HG03196 (cell line): ENCODE results near the gene GBP7.
"Not testable (repeated sequence)": the region's sequence is repeated elsewhere in the genome, so short reads cannot be mapped to it uniquely, and the experiment has no call there.

Experiments
- ATAC-seq: cut with Tn5 transposase; IDR thresholded peaks from one replicate; pipeline ENCODE4 v1.9.1; 2021; ENCODE audit not compliant: unreplicated experiment

Gene GBP7

DNA sequence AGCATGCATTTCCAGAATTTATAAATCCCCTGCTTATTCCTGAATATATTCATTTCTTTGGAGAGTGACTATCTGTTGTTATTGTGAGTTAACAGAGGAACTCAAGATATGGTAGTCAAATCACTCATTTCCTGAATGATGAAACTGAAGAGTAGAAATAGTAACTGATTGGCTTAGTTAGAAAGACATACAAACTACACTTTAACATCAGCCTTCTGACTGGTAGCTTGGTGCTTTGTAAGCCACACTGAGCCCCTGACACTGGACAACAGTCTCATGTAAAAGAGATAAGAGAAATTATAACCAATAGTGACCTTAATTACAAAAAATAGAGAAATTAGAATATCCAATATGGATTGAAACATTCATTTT, 4.8 kb downstream of the GBP7 start:
- no peak for ATAC-seq

DNA sequence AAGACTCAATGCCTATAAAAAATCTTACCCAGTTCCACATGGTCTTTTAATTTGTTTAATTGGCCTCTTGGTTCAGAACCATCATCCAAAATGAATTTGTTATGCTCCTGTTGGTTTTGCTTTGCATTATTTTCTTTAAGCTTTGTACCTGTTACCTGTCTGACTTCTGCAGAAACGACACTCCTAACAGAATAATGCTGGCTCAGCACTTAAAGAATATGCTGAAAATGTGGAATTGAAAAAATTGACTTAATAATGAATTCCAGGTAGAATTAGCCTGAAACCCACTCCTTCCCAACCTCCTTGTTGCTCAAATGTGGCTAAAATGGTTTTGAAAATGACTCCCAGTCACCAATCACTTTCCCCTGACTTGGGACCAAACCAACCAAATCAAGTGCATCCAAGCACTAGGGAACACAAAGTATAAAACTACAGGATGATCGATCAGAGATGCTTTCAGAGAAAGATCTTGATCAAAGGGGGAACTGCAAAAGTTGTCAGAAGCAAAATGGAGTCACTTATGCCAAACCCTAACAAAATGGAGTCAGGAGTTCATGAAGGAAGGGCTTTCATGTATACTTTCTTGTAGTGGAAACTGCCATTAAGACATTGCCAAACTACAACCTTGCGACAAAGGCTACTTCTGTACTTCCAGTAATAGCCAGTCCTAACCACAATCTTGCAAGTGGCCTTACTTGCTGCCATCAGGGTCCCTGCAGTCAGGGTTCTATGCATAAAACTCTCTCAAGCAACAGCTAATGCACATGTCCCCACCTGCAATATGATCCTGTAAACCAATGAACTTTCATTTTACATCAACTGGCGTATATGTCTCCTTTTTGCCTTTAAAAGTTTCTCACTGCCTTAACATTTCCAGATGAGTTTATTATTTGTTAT, 5.4 kb downstream of the GBP7 start:
- ATAC-seq: no peak

DNA sequence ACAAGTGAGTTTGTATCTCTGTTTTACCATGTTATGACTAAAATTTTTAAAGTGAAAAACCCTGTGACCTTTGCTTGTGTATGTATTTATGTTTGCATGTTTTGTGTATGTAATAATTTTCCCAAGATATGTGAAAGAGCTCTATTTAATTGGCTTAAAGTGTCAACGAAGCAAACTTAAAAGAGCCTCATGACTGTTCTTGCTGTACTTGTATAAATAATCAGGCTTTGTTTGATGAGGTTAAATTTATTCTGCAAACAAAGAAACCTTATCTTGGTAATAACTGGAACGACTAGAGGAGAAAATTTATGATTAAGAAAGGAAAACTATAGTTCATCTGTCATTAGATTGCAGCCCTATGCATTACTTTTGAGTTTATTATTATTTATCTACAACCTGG, 6.6 kb downstream of the GBP7 start:
- ATAC-seq: no peak

DNA sequence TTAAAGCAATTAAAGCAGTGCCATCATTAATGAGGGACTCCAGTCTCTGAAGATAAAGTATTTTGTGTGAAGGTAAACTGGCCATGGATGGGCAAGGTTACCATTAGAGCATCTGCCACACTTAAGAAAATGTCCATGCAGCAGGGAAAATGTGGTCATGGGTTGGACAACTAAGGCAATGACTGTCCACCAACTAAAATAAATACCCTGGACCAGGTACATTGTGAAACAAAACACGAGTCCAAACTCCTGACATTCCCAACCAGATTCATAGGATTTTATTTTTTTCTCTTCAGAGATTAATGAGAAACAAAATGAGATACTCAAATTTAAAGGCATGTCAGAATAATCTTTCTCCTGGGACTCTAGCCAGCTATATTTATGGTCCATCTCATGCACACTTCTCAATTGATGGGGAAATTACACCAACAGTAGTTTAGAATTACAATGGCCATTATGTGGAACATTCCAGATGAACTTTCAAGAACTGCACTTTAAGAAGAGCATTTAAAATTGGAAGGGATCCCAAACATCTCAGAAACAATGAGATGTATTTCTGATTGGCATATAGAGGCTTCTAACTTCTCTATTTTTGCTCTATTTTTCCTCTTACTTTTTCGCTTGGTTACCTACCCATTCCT, 8.1 kb downstream of the GBP7 start:
- no peak for ATAC-seq

DNA sequence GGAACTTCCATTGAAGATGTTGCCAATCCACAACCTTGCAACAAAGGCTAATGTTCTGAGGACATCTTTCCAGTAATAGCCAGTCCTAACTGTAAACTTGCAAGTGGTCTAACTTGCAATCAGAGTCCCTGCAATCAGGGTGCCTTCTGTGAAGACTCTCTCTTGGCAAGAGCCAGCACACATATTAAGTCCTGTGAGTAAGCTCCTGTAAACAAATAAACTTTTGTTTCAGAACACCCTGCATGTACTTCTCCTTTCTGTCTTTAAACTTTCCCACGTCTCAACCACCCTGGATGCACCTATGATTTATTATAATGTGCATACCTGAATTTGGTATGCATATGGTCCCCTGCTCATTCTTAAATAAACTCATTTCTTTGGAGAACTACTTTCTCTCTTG, 9.1 kb downstream of the GBP7 start:
- ATAC-seq: no peak

DNA sequence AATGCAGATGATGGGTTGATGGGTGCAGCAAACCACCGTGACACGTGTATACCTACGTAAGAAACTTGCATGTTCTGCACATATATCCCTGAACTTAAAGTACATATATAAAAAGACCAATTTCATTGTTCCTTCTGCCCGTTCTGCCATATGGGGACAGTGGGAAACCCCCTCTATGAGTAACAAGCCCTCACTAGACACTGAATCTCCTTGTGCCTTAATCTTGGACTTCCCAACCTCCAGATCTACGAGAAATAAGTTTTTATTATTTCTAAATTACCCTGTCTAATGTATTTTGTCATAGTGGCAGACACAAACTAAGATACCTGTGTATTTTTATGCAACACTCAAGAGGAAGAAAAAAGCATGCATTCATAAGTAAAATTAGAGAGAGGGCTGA, 10.0 kb downstream of the GBP7 start:
- no peak for ATAC-seq

DNA sequence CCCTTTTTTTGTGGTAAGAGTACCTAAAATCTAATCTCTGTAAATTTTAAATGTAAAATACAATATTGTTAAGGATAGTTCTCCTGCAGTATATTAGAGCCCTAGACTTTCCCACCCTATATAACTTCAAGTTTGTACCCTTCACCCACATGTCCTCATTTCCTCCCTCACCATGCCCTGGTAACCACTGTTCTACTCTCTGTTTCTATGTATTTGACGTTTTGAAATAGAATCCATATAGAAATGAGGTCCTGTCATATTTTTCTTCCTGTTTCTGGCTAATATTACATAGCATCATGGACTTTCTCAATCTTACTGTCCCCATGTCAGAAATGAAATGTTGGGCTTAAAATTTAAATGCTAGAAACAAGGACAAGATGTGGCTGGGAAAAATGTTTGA, 24.8 kb downstream of the GBP7 start:
- no peak for ATAC-seq

DNA sequence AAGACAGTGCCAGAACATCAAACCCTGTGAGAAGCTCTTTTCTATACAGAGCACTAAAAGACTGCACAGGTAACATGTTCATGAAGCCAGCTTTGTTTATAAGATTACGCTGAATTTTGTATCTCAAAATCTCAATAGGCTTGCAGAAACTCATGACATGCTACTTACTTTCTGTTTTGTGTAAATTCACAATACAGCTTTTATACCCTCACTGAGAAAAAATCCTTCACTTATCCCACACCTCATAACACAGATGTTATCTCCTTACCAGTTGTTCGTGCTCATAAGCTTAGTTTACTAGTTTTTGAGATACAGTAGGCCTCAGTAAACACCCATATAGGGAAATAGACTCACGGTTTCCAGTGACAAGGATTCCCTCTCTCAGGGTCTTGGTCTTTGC, 25.8 kb downstream of the GBP7 start:
- ATAC-seq: no peak

DNA sequence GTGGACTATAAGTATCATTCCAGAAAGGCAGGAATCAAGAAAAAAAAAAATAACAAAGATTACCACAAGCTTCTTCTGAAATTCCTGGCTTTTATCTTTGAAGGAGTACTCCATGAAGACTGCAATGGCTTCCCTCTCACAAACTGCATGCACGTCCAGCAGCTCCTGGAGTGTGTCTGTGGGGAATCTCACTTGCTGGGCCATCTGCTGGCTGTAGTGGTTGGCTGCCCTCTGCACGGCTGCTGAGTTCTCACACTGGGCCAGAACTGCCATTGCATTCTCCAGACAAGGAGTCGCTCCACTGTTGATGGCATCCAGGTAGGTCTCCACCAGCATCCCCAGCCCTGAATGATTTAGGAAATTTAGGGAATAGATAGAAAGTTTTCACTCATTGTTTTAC, 26.6 kb downstream of the GBP7 start:
- no peak for ATAC-seq

DNA sequence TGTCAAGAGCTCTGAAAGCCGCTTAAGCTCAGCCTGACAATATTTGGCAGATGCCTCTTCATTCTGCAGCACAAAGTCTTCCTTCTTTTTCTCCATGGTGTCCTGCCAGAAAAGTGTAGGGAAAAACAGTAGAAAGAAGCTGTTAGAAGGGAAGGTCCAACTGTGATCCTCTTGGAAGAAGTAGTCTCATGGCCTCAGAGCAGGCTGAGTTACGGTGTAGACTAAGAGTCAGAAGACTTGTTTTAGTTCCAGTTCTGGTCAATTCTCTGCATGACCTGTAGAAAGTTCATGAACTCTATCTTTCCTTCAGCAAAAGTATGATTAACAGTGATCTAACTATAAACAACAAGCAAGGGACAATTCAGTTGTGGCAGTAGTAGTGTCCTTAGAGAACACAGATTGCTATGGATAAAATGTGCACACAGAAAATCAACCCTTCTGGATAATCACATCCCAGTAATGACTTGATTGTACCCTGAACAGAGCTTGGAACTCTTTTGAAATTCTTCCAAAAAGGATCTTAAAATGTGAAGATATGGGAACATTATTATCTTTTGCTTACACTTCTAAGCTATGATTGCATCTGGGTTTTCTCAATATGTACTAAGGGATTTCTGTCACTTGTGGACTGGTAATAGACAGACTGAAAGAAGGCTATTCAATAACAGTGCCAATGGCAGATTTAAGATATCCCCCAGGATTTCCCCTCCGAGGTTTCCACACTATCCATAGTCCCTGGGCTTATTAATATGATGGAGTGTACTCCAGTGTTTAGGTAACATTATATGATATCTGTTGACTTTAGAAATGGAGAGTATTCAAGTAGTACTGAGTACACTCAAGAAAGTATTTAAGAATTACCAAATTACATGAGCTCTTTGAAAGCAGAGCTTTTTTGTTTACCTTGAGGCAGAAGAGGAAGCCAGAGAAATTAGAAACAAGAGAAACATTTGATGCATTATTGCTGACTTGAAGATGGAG, 27.8 kb downstream of the GBP7 start:
- ATAC-seq: no peak

DNA sequence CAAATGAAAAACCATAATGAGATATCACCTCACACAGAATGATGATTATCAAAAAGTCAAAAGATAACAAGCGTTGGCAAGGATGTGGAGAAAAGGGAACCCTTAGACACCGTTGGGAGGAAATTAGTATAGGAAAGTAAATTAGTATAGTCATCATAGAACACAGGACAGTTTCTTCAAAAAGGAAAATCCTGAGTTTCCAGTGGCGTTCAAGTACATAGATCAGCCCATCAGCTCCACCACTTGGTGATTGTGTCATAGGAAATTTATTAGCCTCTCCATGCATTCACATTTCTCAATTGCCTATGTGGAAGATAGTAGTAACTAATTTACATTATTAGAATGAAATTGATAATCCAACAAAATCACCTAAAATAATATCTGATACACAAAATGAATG, 29.1 kb downstream of the GBP7 start:
- no peak for ATAC-seq

DNA sequence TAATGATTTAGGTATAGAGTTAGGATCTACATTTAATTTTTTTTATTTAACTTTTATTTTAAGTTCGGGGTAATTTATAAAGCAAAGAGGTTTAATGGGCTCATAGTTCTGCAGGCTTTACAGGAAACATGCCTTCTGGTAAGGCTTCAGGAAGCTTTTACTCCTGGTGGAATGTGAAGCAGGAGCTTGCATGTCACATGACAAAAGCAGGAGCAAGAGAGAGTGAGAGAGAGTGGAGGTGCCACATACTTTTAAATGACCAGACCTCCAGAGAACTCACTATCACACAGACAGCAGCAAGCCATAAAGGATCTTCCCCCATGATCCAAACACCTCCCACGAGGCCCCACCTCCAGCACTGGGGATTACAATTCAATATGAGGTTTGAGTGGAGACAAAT, 32.3 kb downstream of the GBP7 start:
- no peak for ATAC-seq

DNA sequence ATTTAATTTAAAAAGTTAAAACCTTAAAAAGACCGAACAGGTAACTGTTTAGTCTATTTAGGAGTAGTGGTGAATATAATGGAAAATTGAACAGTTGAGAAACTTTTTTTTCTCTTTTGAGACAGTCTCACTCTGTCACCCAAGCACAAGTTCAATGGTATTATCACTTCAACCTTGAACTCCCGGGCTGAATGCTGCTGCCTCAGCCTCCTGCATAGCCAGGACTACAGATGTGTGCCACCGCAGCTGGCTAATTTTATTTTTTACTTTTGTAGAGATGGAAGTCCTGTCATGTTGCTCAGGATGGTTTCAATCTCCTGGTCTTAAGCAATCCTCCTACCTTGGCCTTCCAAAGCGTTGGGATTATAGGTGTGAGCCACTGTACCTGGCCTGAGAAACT, 33.6 kb downstream of the GBP7 start:
- no peak for ATAC-seq

DNA sequence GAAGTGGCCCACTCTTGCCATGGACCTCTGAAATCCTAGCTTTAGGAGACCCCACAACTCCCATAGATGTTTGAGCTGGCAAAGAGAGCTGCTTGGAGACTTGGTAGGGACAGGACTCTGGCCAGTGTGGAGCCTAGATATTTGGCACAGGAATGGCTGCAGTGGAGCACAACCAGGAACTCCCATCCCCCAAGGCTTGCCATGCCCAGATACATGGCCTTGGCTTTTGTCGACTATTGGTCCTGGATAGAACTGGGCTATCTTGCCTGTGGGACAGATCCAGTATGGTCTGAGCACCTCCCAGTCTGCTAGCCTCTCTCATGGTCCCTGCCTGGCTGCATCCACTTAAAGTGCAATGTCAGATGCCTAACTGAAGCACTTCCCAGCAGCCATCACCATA, 42.1 kb downstream of the GBP7 start:
- ATAC-seq: no peak

DNA sequence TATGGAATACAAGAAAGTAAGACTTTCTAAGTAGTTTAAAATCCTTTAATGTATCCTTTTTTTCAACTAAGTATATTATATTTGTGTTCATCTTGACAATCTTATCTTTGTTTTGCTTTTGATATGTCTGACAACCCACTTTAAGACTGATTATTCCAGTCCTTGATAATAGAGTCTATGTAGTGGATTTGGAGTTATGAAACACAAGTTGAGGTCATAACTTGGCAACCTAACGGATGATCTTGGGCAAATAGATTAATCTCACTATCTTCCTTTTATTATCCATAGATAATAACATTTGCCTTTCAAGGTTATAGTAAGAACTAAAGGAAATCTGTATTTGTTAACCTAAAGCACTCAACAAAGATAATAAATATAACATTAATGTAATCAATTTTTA, 45.1 kb downstream of the GBP7 start:
- no peak for ATAC-seq

DNA sequence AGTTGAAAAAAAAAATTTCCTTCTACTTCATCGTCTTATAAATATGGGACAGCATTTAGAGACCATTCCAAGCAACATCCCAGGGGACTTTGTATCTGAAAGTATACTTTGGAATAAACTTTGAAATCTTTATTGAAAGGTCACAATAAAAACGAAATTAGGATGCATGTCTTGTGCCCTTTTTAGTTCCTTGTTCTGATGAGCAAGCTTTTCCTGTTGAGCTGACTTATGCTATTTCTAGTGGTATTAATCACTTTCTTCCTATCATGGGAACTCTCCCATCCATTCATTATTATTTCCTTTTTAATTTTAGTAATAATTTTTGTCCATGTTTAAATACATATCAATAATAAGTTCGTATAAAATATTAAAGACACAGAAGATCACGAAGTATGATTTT, 45.9 kb downstream of the GBP7 start:
- ATAC-seq: no peak

DNA sequence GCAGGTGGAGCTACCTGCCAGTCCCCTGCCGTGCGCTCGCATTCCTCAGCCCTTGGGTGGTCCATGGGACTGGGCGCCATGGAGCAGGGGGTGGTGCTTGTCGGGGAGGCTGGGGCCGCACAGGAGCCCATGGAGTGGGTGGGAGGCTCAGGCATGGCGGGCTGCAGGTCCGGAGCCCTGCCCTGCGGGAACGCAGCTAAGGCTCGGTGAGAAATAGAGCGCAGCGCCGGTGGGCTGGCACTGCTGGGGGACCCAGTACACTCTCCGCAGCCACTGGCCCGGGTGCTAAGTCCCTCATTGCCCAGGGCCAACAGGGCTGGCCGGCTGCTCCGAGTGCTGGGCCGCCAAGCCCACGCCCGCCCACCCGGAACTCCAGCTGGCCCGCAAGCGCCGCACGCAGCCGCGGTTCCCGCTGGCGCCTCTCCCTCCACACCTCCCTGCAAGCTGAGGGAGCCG, 47.8 kb downstream of the GBP7 start:
- ATAC-seq: not testable (repeated sequence)

DNA sequence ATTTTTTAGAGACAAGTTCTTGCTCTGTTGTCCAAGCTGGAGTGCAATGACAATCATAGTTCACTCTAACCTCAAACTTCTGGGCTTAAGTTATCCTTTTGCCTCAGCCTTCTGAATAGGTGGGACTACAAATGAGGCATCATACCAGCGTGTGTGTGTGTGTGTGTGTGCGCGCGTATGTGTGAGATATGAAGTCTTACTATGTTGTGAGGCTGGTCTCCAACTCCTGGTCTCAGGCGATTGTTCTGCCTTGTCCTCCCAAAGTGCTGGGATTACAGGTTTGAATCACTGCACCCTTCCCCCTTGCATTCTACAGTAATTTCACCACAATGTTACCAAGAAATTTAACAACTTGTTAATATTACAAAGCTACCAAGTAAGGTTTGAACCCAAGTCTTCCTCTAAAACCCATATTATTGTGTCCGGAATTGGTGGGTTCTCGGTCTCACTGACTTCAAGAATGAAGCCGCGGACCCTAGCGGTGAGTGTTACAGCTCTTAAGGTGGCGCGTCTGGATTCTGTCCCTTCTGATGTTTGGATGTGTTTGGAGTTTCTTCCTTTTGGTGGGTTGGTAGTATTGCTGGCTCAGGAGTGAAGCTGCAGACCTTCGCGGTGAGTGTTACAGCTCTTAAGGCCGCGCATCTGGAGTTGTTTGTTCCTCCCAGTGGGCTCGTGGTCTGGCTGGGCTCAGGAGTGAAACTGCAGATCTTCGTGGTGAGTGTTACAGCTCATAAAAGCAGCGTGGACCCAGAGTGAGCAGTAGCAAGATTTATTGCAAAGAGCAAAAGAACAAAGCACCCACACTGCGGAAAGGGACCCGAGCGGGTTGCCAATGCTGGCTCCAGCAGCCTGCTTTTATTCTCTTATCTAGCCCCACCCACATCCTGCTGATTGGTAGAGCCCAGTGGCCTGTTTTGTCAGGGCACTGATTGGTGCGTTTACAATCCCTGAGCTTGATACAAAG, 48.9 kb downstream of the GBP7 start:
- not testable (repeated sequence) for ATAC-seq

DNA sequence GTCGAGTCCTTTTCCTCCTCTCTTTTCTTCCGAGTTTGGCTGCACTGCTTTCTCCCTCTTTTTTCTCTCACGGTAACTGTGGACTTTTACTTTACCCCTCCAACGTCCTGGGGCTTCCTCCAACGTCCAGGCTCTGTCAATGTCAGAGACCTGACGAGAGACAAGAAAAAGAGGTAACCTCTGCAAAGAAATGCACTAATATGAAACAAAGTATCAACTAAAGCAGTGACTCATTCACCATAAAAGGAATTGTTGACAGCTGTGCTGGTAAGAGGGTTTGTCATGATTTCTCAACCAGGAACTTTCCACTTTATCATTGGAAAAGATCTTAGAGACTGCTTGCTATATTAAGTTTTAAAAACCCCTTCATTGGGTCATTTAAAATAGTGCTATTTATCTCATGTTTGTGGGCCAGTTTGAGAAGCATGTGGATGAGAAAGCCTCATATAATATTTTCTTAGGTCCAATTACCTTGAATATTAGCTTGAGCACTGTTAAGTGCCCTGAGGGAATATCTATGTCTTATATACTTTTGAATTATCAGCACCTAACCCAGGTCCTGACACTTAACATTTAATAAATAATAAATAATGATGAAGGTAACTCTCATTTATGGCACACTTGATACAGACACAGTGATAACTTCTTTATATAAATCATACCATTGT, 49.8 kb downstream of the GBP7 start, which contains the start of gene GBP2:
GBP2 (minus strand) TSS at position 202 of the 668 bp plus-strand sequence. CDS start 4,148 bp downstream, outside the sequence.
- peak; percentile 87 for ATAC-seq
